Astrocyte (in vitro differentiated cells and primary cell): ENCODE data around the gene ZNF174. TPM values are rescaled to one million over a fixed set of nuclear protein-coding genes. Genes with fewer than 3 reads are reported as not detected.

ENCODE experiments used
- DNase-seq: peaks from one replicate; pipeline ENCODE4 v3.0.0-alpha.2; 2010; ENCODE audit warnings: low read depth
- FAIRE-seq: peaks from 2 replicates; lab custom pipeline; 2011; peaks lifted over from hg19 to GRCh38; lab: Jason Lieb, UNC
- H2AFZ ChIP-seq: 2 replicates; pipeline ENCODE4 v1.6.0; 2012; ENCODE audit warnings: low read depth, low read length, inconsistent platforms
- H3K27ac ChIP-seq: 2 replicates; pipeline ENCODE4 v1.5.1; 2011; ENCODE audit warnings: low read depth, low read length, inconsistent platforms
- H3K27me3 ChIP-seq: 2 replicates; pipeline ENCODE4 v1.6.0; 2011; ENCODE audit warnings: low read length, inconsistent platforms; ENCODE audit not compliant: insufficient read depth
- H3K36me3 ChIP-seq: 2 replicates; pipeline ENCODE4 v1.5.1; 2011; ENCODE audit warnings: low read length, inconsistent platforms; ENCODE audit not compliant: insufficient read depth
- H3K4me1 ChIP-seq: 2 replicates; pipeline ENCODE4 v1.5.1; 2011; ENCODE audit warnings: low read length, inconsistent platforms; ENCODE audit not compliant: insufficient read depth
- H3K4me2 ChIP-seq: 2 replicates; pipeline ENCODE4 v1.6.0; 2012; ENCODE audit warnings: low read length, inconsistent platforms
- H3K4me3 ChIP-seq: 2 replicates; pipeline ENCODE4 v1.5.1; 2011; ENCODE audit warnings: low read depth, mild to moderate bottlenecking, low read length, inconsistent platforms; ENCODE audit not compliant: insufficient read depth
- H3K79me2 ChIP-seq: 2 replicates; pipeline ENCODE4 v1.6.0; 2012; ENCODE audit warnings: mild to moderate bottlenecking, low read length, inconsistent platforms; ENCODE audit not compliant: insufficient read depth
- H3K9ac ChIP-seq: 2 replicates; pipeline ENCODE4 v1.6.0; 2012; ENCODE audit warnings: mild to moderate bottlenecking, low read length, inconsistent platforms
- H3K9me3 ChIP-seq: 2 replicates; pipeline ENCODE4 v1.5.1; 2012; ENCODE audit warnings: low read depth, mild to moderate bottlenecking, low read length, inconsistent platforms; ENCODE audit not compliant: insufficient read depth
- H4K20me1 ChIP-seq: 2 replicates; pipeline ENCODE4 v1.6.0; 2012; ENCODE audit warnings: low read length, inconsistent platforms; ENCODE audit not compliant: insufficient read depth
- H3K27ac Mint-ChIP-seq: one replicate; pipeline ENCODE4 v1.8.0; 2021; ENCODE audit warnings: mild to moderate bottlenecking, mixed read lengths; ENCODE audit not compliant: unreplicated experiment
- H3K27me3 Mint-ChIP-seq: one replicate; pipeline ENCODE4 v1.8.0; 2021; ENCODE audit warnings: low read depth, mixed read lengths; ENCODE audit not compliant: unreplicated experiment
- H3K36me3 Mint-ChIP-seq: one replicate; pipeline ENCODE4 v1.8.0; 2021; ENCODE audit warnings: low read depth, mixed read lengths; ENCODE audit not compliant: unreplicated experiment
- H3K4me1 Mint-ChIP-seq: one replicate; pipeline ENCODE4 v1.8.0; 2021; ENCODE audit warnings: low read depth, mixed read lengths; ENCODE audit not compliant: unreplicated experiment
- H3K4me3 Mint-ChIP-seq: one replicate; pipeline ENCODE4 v1.8.0; 2021; ENCODE audit warnings: mild to moderate bottlenecking, moderate library complexity, mixed read lengths; ENCODE audit not compliant: unreplicated experiment
- H3K9me3 Mint-ChIP-seq: one replicate; pipeline ENCODE4 v1.8.0; 2021; ENCODE audit warnings: mild to moderate bottlenecking, mixed read lengths; ENCODE audit not compliant: unreplicated experiment
- EZH2 ChIP-seq: IDR thresholded peaks from 2 replicates; pipeline ENCODE4 v1.6.1; 2012; ENCODE audit warnings: mild to moderate bottlenecking, low read length, inconsistent platforms; ENCODE audit not compliant: insufficient read depth
- total RNA-seq: library from RNA; stranded (reverse); gene quantifications from 2 replicates; pipeline ENCODE4 v1.2.1, GENCODE V29; 2021
- TF ChIP-seq, protein P1 (sequence below): IDR thresholded peaks from 2 replicates; pipeline ENCODE4 v1.5.1; 2011; ENCODE audit warnings: low read depth, mild to moderate bottlenecking, inconsistent platforms, low read length, moderate library complexity; ENCODE audit not compliant: insufficient read depth

Gene ZNF174
- total RNA-seq, 1 donor from 2014 or later, result 9.7 TPM

DNA sequence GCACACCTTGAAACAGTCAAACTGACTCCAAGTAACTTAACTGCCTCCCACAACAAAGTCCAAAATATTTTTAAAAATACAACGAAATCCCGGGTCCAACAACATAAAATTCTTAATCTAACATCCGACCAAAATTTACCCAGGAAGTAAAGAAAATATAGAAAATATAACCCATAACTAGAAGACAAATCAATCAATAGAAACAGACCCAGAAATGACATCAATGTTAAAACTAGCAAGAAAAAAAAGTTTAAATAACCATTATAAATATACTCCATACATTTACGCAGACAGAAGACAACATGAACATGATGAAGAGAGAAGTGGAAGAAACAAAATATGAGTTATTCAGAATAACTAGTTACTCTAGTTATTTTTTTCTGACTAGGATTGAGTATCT, 38.6 kb downstream of the ZNF174 start:
- no peak overlapping the region for H3K4me2 ChIP-seq
- no peaks in the 10 kb centered on the region for H3K27me3 ChIP-seq
- no peak overlapping the region for H3K4me3 ChIP-seq
- no peak overlapping the region for H3K27ac Mint-ChIP-seq
- H3K4me3 Mint-ChIP-seq, result no peak overlapping the region
- H3K4me1 ChIP-seq, result no peaks in the 10 kb centered on the region
- H4K20me1 ChIP-seq, result peaks cover 15% of the 10 kb centered on the region
- no peak for FAIRE-seq
- H3K36me3 ChIP-seq, result peaks cover 5% of the 10 kb centered on the region
- H3K9ac ChIP-seq, result no peak overlapping the region
- TF ChIP-seq EZH2, result no peak
- TF ChIP-seq, protein P1, sequence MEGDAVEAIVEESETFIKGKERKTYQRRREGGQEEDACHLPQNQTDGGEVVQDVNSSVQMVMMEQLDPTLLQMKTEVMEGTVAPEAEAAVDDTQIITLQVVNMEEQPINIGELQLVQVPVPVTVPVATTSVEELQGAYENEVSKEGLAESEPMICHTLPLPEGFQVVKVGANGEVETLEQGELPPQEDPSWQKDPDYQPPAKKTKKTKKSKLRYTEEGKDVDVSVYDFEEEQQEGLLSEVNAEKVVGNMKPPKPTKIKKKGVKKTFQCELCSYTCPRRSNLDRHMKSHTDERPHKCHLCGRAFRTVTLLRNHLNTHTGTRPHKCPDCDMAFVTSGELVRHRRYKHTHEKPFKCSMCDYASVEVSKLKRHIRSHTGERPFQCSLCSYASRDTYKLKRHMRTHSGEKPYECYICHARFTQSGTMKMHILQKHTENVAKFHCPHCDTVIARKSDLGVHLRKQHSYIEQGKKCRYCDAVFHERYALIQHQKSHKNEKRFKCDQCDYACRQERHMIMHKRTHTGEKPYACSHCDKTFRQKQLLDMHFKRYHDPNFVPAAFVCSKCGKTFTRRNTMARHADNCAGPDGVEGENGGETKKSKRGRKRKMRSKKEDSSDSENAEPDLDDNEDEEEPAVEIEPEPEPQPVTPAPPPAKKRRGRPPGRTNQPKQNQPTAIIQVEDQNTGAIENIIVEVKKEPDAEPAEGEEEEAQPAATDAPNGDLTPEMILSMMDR, result no peak
- H3K9me3 Mint-ChIP-seq, result no peaks in the 10 kb centered on the region
- no peak for DNase-seq
- no peaks in the 10 kb centered on the region for H3K4me1 Mint-ChIP-seq
- H3K27me3 Mint-ChIP-seq, result no peaks in the 10 kb centered on the region
- no peak overlapping the region for H3K27ac ChIP-seq
- peaks cover 20% of the 10 kb centered on the region for H3K36me3 Mint-ChIP-seq
- peaks cover 27% of the 10 kb centered on the region for H3K79me2 ChIP-seq
- H3K9me3 ChIP-seq, result no peaks in the 10 kb centered on the region
- no peak overlapping the region for H2AFZ ChIP-seq

DNA sequence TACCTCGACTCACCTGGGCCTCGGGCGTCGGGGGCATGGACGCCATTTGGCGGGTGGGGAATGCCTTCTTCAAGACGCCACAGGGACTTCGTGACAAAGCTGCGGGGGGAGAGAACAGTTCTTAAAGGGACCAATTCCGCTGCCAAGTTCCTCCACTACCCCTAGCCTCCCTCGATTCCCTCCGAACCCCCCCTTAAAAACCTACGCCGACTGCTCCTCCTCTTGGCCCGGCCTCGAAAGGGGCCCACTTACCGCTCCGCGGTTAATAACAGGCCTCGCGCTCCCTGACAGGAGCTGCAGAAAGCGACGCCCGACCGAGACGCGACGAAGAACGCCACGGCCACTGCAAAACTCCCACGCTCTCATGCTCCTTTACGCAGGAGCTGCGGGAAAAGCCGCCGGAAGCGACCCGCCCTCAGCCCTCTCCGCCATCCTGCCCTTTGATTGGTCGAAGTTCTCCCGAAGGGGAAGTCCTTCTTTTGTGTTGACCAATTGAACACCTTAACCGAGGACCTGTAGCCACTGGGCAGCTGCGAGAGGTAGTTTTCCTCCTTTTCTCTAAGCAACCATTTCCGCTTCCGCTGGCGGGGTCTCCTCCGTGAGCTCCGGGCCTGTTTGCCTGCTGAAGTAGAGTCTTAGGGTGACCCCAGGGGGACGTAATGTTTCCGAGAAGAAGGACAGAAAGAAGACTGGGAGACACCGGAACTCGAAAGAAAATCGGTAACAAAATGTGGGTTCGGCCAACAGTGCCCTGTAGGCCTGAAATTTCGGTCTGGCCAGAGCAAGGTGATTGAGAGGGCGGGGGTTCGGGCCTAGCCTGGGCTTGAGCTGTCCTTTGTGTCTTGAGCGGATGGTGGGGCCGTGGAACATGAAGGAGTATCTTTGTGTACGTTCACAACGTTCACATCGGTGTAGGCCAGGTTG, 42.4 kb downstream of the ZNF174 start, which contains the start of the genes NAA60 and ZNF597:
Gene NAA60, plus strand, starts transcription at position 573 of the 924 bp plus-strand sequence. CDS start 32,548 bp downstream, outside the sequence.
Gene ZNF597, minus strand, starts transcription at position 397 of the 924 bp plus-strand sequence. Its CDS starts 351 bp downstream, at position 46.
- Histone ChIP-seq H3K27me3 (no peaks in the 10 kb centered on the region), H3K4me1 (no peaks in the 10 kb centered on the region), H3K79me2 (peaks cover 55% of the 10 kb centered on the region), H3K4me3 (peak within 1 kb of the TSS; percentile 80), H3K9ac (peak within 1 kb of the TSS; percentile 92), H4K20me1 (peaks cover 19% of the 10 kb centered on the region), H3K27ac (peak within 1 kb of the TSS; percentile 85), H3K36me3 (peaks cover 5% of the 10 kb centered on the region), H3K4me2 (peak within 1 kb of the TSS; percentile 87), H3K9me3 (no peaks in the 10 kb centered on the region), H2AFZ (peak within 1 kb of the TSS; percentile 76)
- no peak for FAIRE-seq
- Mint-ChIP-seq H3K27ac (peak within 1 kb of the TSS; percentile 98), H3K36me3 (peaks cover 17% of the 10 kb centered on the region), H3K9me3 (no peaks in the 10 kb centered on the region), H3K4me3 (peak within 1 kb of the TSS; percentile 99), H3K27me3 (no peaks in the 10 kb centered on the region), H3K4me1 (no peaks in the 10 kb centered on the region)
- TF ChIP-seq EZH2, result no peak
- TF ChIP-seq, protein P1, result no peak
- peak; percentile 93 for DNase-seq
